Body of pancreas (tissue), 4 donors: ENCODE measurements around the gene IBA57.

ENCODE experiments used
- POLR2A ChIP-seq, 3 donors: fragments of 450-650 bp; IDR thresholded peaks; one replicate each; pipeline ENCODE4 v1.6.1; 2016; ENCODE audit warnings: antibody characterized with exemption in 3 of 3, mild to moderate bottlenecking in 2 of 3
- TF ChIP-seq, protein P1 (sequence below), 7 experiments: fragments of 450-650 bp in 4 of 7; fragments of 200-600 bp in 3 of 7; sonication (generic) in 3 of 7; IDR thresholded peaks; one replicate each; pipeline ENCODE4 v1.5.1; 2016 to 2019; ENCODE audit warnings: antibody characterized with exemption in 7 of 7

DNA sequence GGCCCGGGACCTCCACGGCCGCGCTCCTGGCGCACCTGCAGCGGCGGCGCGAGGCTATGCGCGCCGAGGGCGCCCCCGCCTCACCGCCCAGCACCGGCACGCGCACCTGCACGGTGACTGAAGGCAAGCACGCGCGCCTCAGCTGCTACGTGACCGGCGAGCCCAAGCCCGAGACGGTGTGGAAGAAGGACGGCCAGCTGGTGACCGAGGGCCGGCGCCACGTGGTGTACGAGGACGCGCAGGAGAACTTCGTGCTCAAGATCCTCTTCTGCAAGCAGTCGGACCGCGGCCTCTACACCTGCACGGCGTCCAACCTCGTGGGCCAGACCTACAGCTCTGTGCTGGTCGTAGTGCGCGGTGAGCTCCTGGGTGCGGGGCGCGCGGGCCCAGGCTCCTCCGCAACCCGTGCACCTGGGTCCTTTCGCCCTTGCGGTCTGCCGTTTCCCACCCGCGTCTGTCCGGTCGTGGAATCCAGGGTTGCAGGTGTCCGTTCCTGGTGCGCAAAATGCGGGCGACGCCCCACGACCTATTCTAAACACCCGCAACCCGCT is 46.9 kb downstream of the IBA57 start:
- TF ChIP-seq, protein P1, sequence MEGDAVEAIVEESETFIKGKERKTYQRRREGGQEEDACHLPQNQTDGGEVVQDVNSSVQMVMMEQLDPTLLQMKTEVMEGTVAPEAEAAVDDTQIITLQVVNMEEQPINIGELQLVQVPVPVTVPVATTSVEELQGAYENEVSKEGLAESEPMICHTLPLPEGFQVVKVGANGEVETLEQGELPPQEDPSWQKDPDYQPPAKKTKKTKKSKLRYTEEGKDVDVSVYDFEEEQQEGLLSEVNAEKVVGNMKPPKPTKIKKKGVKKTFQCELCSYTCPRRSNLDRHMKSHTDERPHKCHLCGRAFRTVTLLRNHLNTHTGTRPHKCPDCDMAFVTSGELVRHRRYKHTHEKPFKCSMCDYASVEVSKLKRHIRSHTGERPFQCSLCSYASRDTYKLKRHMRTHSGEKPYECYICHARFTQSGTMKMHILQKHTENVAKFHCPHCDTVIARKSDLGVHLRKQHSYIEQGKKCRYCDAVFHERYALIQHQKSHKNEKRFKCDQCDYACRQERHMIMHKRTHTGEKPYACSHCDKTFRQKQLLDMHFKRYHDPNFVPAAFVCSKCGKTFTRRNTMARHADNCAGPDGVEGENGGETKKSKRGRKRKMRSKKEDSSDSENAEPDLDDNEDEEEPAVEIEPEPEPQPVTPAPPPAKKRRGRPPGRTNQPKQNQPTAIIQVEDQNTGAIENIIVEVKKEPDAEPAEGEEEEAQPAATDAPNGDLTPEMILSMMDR (IDR thresholded peaks at IDR 0.05), result no peak
- no peak for TF ChIP-seq POLR2A (IDR thresholded peaks at IDR 0.05)
